ENCODE results near the gene CBLN4. TPM values are rescaled to one million over a fixed set of nuclear protein-coding genes. Genes with fewer than 3 reads are reported as not detected.

The CBLN4 gene
- total RNA-seq, 1 experiment from 2014 or later, result not detected

GRCh38 chr20:55974491-55975202, 30.7 kb downstream of the CBLN4 start:
- no peak for DNase-seq (ENCODE audit: low spot score)
- Histone ChIP-seq H3K27ac (ENCODE audit: low read depth, low read length, poor library complexity, severe bottlenecking) (no peak overlapping the region), H3K4me1 (ENCODE audit: insufficient read depth, low read length, poor library complexity, severe bottlenecking) (no peaks in the 10 kb centered on the region), H3K27me3 (replicated peaks; ENCODE audit: insufficient read depth, low read depth, low read length, poor library complexity) (no peaks in the 10 kb centered on the region), H3K9me3 (ENCODE audit: low read depth, low read length, poor library complexity, severe bottlenecking) (peaks cover 4% of the 10 kb centered on the region), H3K4me3 (ENCODE audit: low read depth, low read length, poor library complexity, severe bottlenecking) (no peak overlapping the region), H3K36me3 (ENCODE audit: insufficient read depth, low read length, poor library complexity, severe bottlenecking) (no peaks in the 10 kb centered on the region)
- ChIA-PET POLR2A (ENCODE audit: low non-redundant PET) (no interaction called here), CTCF (no interaction called here)
- intact Hi-C loops (cut with micrococcal nuclease; ENCODE audit: unreplicated experiment), result no loop called here
- TF ChIP-seq EZH2 (IDR thresholded peaks at IDR 0.05; ENCODE audit: borderline replicate concordance, low read depth, low read length, poor library complexity, severe bottlenecking), result no peak
- no peak for TF ChIP-seq CTCF (conservative IDR thresholded peaks at IDR 0.05; ENCODE audit: low read depth, low read length)
- no TSS peak for BruUV-seq (replicated peaks)

GRCh38 chr20:55964790-55965189, 40.5 kb downstream of the CBLN4 start:
- POLR2A ChIA-PET (ENCODE audit: low non-redundant PET), result no interaction called here
- CTCF ChIA-PET, result no interaction called here
- TF ChIP-seq CTCF (conservative IDR thresholded peaks at IDR 0.05; ENCODE audit: low read depth, low read length) (no peak), EZH2 (IDR thresholded peaks at IDR 0.05; ENCODE audit: borderline replicate concordance, low read depth, low read length, poor library complexity, severe bottlenecking) (no peak)
- BruUV-seq (replicated peaks), result no TSS peak
- intact Hi-C loops (cut with micrococcal nuclease; ENCODE audit: unreplicated experiment), result no loop called here
- Histone ChIP-seq H3K27me3 (replicated peaks; ENCODE audit: insufficient read depth, low read depth, low read length, poor library complexity) (no peaks in the 10 kb centered on the region), H3K4me3 (ENCODE audit: low read depth, low read length, poor library complexity, severe bottlenecking) (no peak overlapping the region), H3K9me3 (ENCODE audit: low read depth, low read length, poor library complexity, severe bottlenecking) (peaks cover 22% of the 10 kb centered on the region), H3K4me1 (ENCODE audit: insufficient read depth, low read length, poor library complexity, severe bottlenecking) (no peaks in the 10 kb centered on the region), H3K27ac (ENCODE audit: low read depth, low read length, poor library complexity, severe bottlenecking) (no peak overlapping the region), H3K36me3 (ENCODE audit: insufficient read depth, low read length, poor library complexity, severe bottlenecking) (no peaks in the 10 kb centered on the region)
- no peak for DNase-seq (ENCODE audit: low spot score)

- Histone ChIP-seq H3K4me3 (ENCODE audit: low read depth, low read length, poor library complexity, severe bottlenecking) (no peak overlapping the region), H3K9me3 (ENCODE audit: low read depth, low read length, poor library complexity, severe bottlenecking) (peaks cover 22% of the 10 kb centered on the region), H3K36me3 (ENCODE audit: insufficient read depth, low read length, poor library complexity, severe bottlenecking) (no peaks in the 10 kb centered on the region), H3K27me3 (replicated peaks; ENCODE audit: insufficient read depth, low read depth, low read length, poor library complexity) (no peaks in the 10 kb centered on the region), H3K4me1 (ENCODE audit: insufficient read depth, low read length, poor library complexity, severe bottlenecking) (no peaks in the 10 kb centered on the region), H3K27ac (ENCODE audit: low read depth, low read length, poor library complexity, severe bottlenecking) (no peak overlapping the region)
- intact Hi-C loops (cut with micrococcal nuclease; ENCODE audit: unreplicated experiment), result no loop called here
- CTCF ChIA-PET, result no interaction called here
- no peak for DNase-seq (ENCODE audit: low spot score)
- TF ChIP-seq CTCF (conservative IDR thresholded peaks at IDR 0.05; ENCODE audit: low read depth, low read length) (no peak), EZH2 (IDR thresholded peaks at IDR 0.05; ENCODE audit: borderline replicate concordance, low read depth, low read length, poor library complexity, severe bottlenecking) (no peak)
- BruUV-seq (replicated peaks), result no TSS peak
- POLR2A ChIA-PET (ENCODE audit: low non-redundant PET), result no interaction called here
Measured at GRCh38 chr20:55961376-55962330, 43.7 kb downstream of the CBLN4 start.

Data from A673 (cell line).